HepG2 (cell line): ENCODE data around the gene PCIF1. TPM values are rescaled to one million over a fixed set of nuclear protein-coding genes. Genes with fewer than 3 reads are reported as not detected.

Experiments used
- ATAC-seq: fragments of 200-7000 bp; cut with Tn5 transposase; 3 replicates; pipeline ENCODE4 v1.9.1; 2020; ENCODE audit warnings: mild to moderate bottlenecking, moderate library complexity
- BruUV-seq: library from RNA; stranded (reverse); fragments of 400-500 nt; replicated peaks from 2 replicates; lab custom pipeline; 2021; lab: Mats Ljungman, UMichigan
- CTCF ChIA-PET: fragments of 300-600 bp; formaldehyde crosslinking; extraction: SDS; loops from one replicate; lab custom pipeline; 2021; ENCODE audit warnings: low total read pairs, inconsistent platforms, low intra/inter-chr PET ratio; lab: Yijun Ruan, JAX
- POLR2A ChIA-PET: fragments of 350-600 bp; sonication (Branson Sonifier 250); formaldehyde crosslinking; loops from one replicate; lab custom pipeline; 2020; ENCODE audit warnings: antibody characterized with exemption, inconsistent platforms; lab: Yijun Ruan, JAX
- DNase-seq: peaks from one replicate; pipeline ENCODE4 v3.0.0-alpha.2; 2015; ENCODE audit warnings: low spot score
- FAIRE-seq: peaks from 3 replicates; lab custom pipeline; 2011; peaks lifted over from hg19 to GRCh38; lab: Jason Lieb, UNC
- H2AFZ ChIP-seq: one replicate; pipeline ENCODE4 v1.6.1; 2011; ENCODE audit warnings: low read length, inconsistent platforms
- H3K27ac ChIP-seq: fragments of 300-600 bp; 3 replicates; pipeline ENCODE4 v1.8.0; 2011; ENCODE audit warnings: mixed run types, mild to moderate bottlenecking, mixed read lengths, low read length, inconsistent platforms; ENCODE audit not compliant: insufficient read depth; ENCODE audit errors: extremely low read length
- H3K27me3 ChIP-seq, 2 experiments: fragments of 200-600 bp in 1 of 2; 2 replicates in 1 of 2; 3 replicates in 1 of 2; pipeline versions ENCODE4 v1.6.0 to v1.8.0; 2011; ENCODE audit warnings: low read length in 2 of 2, mild to moderate bottlenecking in 2 of 2, moderate library complexity in 2 of 2, inconsistent platforms in 1 of 2; ENCODE audit not compliant: insufficient read depth in 2 of 2, control insufficient read depth in 1 of 2
- H3K36me3 ChIP-seq, 2 experiments: fragments of 200-600 bp in 1 of 2; replicated peaks in 1 of 2; 2 replicates in 1 of 2; 3 replicates in 1 of 2; pipeline versions ENCODE4 v1.5.1 to v1.8.0; 2011; ENCODE audit warnings: low read length in 2 of 2, inconsistent platforms in 1 of 2; ENCODE audit not compliant: insufficient read depth in 2 of 2, control insufficient read depth in 1 of 2
- H3K4me1 ChIP-seq: 2 replicates; pipeline ENCODE4 v1.5.1; 2012; ENCODE audit warnings: low read length, inconsistent platforms; ENCODE audit not compliant: insufficient read depth
- H3K4me2 ChIP-seq: 2 replicates; pipeline ENCODE4 v1.6.0; 2011; ENCODE audit warnings: low read depth, low read length, inconsistent platforms
- H3K4me3 ChIP-seq, 3 experiments: fragments of 200-600 bp in 1 of 3; sonication (generic), shearing (Covaris generic) in 1 of 3; replicated peaks in 1 of 3; 2 replicates each; pipeline ENCODE4 v1.5.1; 2011 to 2016; ENCODE audit warnings: low read length in 3 of 3, inconsistent platforms in 2 of 3, low read depth in 2 of 3, mild to moderate bottlenecking in 2 of 3, control low read depth in 1 of 3, mixed read lengths in 1 of 3; ENCODE audit not compliant: insufficient read depth in 1 of 3
- H3K79me2 ChIP-seq: one replicate; pipeline ENCODE4 v1.6.1; 2011; ENCODE audit warnings: low read length, inconsistent platforms; ENCODE audit not compliant: insufficient read depth
- H3K9ac ChIP-seq: 2 replicates; pipeline ENCODE4 v1.6.0; 2011; ENCODE audit warnings: mild to moderate bottlenecking, low read depth, low read length, inconsistent platforms; ENCODE audit not compliant: insufficient read depth
- H3K9me3 ChIP-seq: 2 replicates; pipeline ENCODE4 v1.5.1; 2012; ENCODE audit warnings: mild to moderate bottlenecking, low read length
- H4K20me1 ChIP-seq: 2 replicates; pipeline ENCODE4 v1.6.0; 2011; ENCODE audit warnings: inconsistent platforms, mild to moderate bottlenecking, low read length, moderate library complexity; ENCODE audit not compliant: insufficient read depth
- AKAP8 ChIP-seq: sonication (generic); formaldehyde crosslinking; IDR thresholded peaks from 2 replicates; pipeline ENCODE4 v1.5.1; 2020; ENCODE audit warnings: mild to moderate bottlenecking, missing genetic modification reagents
- ATF7 ChIP-seq, 2 experiments: fragments of 450-650 bp in 1 of 2; sonication (generic) in 1 of 2; formaldehyde crosslinking in 1 of 2; IDR thresholded peaks; 2 replicates each; pipeline versions ENCODE4 v1.4.0 to v1.6.1; 2016 to 2020; ENCODE audit warnings: antibody characterized with exemption in 1 of 2, mild to moderate bottlenecking in 1 of 2, missing genetic modification reagents in 1 of 2
- CAMTA2 ChIP-seq: sonication (generic); formaldehyde crosslinking; IDR thresholded peaks from 2 replicates; pipeline ENCODE4 v1.4.0; 2020; ENCODE audit warnings: mild to moderate bottlenecking, missing genetic modification reagents, borderline replicate concordance
- GTF2F1 ChIP-seq: fragments of 150-350 bp; IDR thresholded peaks from 2 replicates; pipeline ENCODE4 v1.6.1; 2014; ENCODE audit warnings: low read length
- HES4 ChIP-seq: sonication (generic); formaldehyde crosslinking; IDR thresholded peaks from 2 replicates; pipeline ENCODE4 v1.9.0; 2021; ENCODE audit warnings: mild to moderate bottlenecking, missing genetic modification reagents, borderline replicate concordance
- MED1 ChIP-seq: sonication (generic); formaldehyde crosslinking; IDR thresholded peaks from 2 replicates; pipeline ENCODE4 v1.4.0; 2020; ENCODE audit warnings: missing genetic modification reagents
- NCOR1 ChIP-seq: fragments of 200-600 bp; sonication (generic); IDR thresholded peaks from 2 replicates; pipeline ENCODE4 v1.7.0; 2017; ENCODE audit warnings: antibody characterized with exemption, low read length, borderline replicate concordance
- NFATC3 ChIP-seq: sonication (generic); formaldehyde crosslinking; IDR thresholded peaks from 2 replicates; pipeline ENCODE4 v1.5.1; 2020; ENCODE audit warnings: mild to moderate bottlenecking, missing genetic modification reagents
- RBAK ChIP-seq: sonication (generic); formaldehyde crosslinking; IDR thresholded peaks from 2 replicates; pipeline ENCODE4 v1.5.1; 2020; ENCODE audit warnings: mild to moderate bottlenecking, missing genetic modification reagents
- REL ChIP-seq: sonication (generic); formaldehyde crosslinking; conservative IDR thresholded peaks from 2 replicates; pipeline ENCODE4 v1.8.0; 2022; ENCODE audit warnings: mild to moderate bottlenecking, missing genetic modification reagents, moderate library complexity
- SRF ChIP-seq: IDR thresholded peaks from 2 replicates; pipeline ENCODE4 v1.6.1; 2011; ENCODE audit warnings: mild to moderate bottlenecking, low read depth, low read length, moderate library complexity
- ZIK1 ChIP-seq: sonication (generic); formaldehyde crosslinking; IDR thresholded peaks from 2 replicates; pipeline ENCODE4 v1.5.0; 2020; ENCODE audit warnings: mild to moderate bottlenecking, low read depth, missing genetic modification reagents, borderline replicate concordance
- ZKSCAN8 ChIP-seq: IDR thresholded peaks from 2 replicates; pipeline ENCODE4 v1.6.1; 2016; ENCODE audit warnings: borderline replicate concordance, missing genetic modification reagents, missing compliant biosample characterization
- ZNF253 ChIP-seq: sonication (generic); formaldehyde crosslinking; IDR thresholded peaks from 2 replicates; pipeline ENCODE4 v1.8.0; 2022; ENCODE audit warnings: mild to moderate bottlenecking, missing genetic modification reagents, borderline replicate concordance
- ZNF709 ChIP-seq: sonication (generic); formaldehyde crosslinking; IDR thresholded peaks from 2 replicates; pipeline ENCODE4 v1.5.0; 2020; ENCODE audit warnings: mild to moderate bottlenecking, missing genetic modification reagents
- ZNF713 ChIP-seq: sonication (generic); formaldehyde crosslinking; IDR thresholded peaks from 2 replicates; pipeline ENCODE4 v1.4.0; 2020; ENCODE audit warnings: mild to moderate bottlenecking, missing genetic modification reagents
- ZNF792 ChIP-seq: IDR thresholded peaks from 2 replicates; pipeline ENCODE4 v1.6.1; 2016
- WGBS: methylation state at CpG from one replicate; pipeline ENCODE4 v1.1.6; 2017; ENCODE audit warnings: low lambda C conversion rate; 5-methylcytosine and 5-hydroxymethylcytosine counted together
- in situ Hi-C: cut with HindIII; loops from 2 replicates; pipeline ENCODE4 v1.10.0; 2017; ENCODE audit warnings: low pct_unique_long_range_greater_than_20kb; ENCODE audit not compliant: extremely low pct_ligation_motif_present
- intact Hi-C: fragments of 100-400 bp; cut with micrococcal nuclease; formaldehyde crosslinking; loops from one replicate; pipeline ENCODE4 v1.10.0; 2022; ENCODE audit not compliant: unreplicated experiment
- polyA plus RNA-seq, 8 experiments: library from polyadenylated mRNA; depleted of rRNA in 3 of 8; stranded (reverse) in 7 of 8; unstranded in 1 of 8; fragments of >200 nt; fragmentation: Illumina TruSeq in 4 of 8; extraction: Trizol in 4 of 8; gene quantifications; 2 replicates each; pipeline versions ENCODE4 v1.2.1 to v1.2.3, GENCODE V29; 2011 to 2016; ENCODE audit warnings: low read depth in 4 of 8, missing spikeins in 1 of 8, mixed read lengths in 1 of 8; ENCODE audit not compliant: insufficient read depth in 1 of 8
- total RNA-seq, 5 experiments: library from RNA; depleted of rRNA; stranded (reverse); fragments of >200 nt; fragmentation: Illumina TruSeq; extraction: Trizol; gene quantifications; 2 replicates each; pipeline ENCODE4 v1.2.3, GENCODE V29; 2016; ENCODE audit warnings: low read depth in 1 of 5
- TF ChIP-seq, protein P1 (sequence below): sonication (generic); formaldehyde crosslinking; IDR thresholded peaks from 2 replicates; pipeline ENCODE4 v1.4.0; 2020; ENCODE audit warnings: missing genetic modification reagents, borderline replicate concordance
- TF ChIP-seq, protein P2 (sequence below): sonication (generic); formaldehyde crosslinking; IDR thresholded peaks from 2 replicates; pipeline ENCODE4 v1.4.0; 2020; ENCODE audit warnings: low read depth, mild to moderate bottlenecking, missing genetic modification reagents

The PCIF1 gene
- total and polyA plus RNA-seq, 2 of the 13 experiments (the other 11 are each of a cell fraction or from before 2014, with no cell fraction given), result 20.9 to 24.4 TPM

DNA sequence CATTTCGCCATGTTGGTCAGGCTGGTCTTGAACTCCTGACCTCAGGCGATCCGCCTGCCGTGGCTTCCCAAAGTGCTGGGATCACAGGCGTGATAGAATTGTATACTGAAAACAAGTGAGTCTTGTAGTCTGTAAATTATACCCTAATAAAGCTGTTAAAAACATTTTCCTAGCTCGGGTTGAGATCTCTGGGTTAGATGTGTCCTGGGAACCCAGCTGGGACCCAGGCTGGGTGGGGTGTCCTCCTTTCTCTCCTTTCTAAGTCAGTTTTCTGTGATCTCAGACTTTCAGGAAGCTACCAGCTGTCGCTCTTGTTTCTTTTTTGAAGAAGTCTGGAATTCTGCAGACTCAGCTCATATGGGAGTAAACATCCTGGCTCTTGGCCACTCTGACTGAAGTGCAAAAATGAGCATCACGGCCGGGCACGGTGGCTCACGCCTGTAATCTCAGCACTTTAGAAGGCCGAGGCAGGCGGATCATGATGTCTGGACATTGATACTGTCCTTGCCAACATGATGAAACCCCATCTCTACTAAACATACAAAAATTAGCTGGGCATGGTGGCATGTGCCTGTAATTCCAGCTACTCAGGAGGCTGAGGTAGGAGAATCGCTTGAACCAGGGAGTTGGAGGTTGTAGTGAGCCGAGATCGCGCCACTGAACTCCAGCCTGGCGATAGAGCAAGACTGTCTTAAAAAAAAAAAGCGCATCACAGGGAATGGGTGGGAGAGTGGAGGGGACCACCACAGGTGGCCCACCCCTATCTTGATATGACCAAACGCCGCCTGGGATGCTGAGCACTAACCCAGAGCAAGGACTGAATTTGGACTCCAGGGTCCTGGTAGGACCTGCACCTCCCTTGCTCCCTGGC, 9.9 kb upstream of the PCIF1 start (continued):
- TF ChIP-seq, protein P1, sequence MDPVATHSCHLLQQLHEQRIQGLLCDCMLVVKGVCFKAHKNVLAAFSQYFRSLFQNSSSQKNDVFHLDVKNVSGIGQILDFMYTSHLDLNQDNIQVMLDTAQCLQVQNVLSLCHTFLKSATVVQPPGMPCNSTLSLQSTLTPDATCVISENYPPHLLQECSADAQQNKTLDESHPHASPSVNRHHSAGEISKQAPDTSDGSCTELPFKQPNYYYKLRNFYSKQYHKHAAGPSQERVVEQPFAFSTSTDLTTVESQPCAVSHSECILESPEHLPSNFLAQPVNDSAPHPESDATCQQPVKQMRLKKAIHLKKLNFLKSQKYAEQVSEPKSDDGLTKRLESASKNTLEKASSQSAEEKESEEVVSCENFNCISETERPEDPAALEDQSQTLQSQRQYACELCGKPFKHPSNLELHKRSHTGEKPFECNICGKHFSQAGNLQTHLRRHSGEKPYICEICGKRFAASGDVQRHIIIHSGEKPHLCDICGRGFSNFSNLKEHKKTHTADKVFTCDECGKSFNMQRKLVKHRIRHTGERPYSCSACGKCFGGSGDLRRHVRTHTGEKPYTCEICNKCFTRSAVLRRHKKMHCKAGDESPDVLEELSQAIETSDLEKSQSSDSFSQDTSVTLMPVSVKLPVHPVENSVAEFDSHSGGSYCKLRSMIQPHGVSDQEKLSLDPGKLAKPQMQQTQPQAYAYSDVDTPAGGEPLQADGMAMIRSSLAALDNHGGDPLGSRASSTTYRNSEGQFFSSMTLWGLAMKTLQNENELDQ (CRISPR knock-in tag), result no peak
- TF ChIP-seq ZNF792, result no peak
- TF ChIP-seq ATF7 (IDR thresholded peaks at IDR 0.05), result no peak
- no peak for TF ChIP-seq ATF7 (CRISPR knock-in tag; IDR thresholded peaks at IDR 0.05)
- TF ChIP-seq HES4 (CRISPR knock-in tag), result no peak
- TF ChIP-seq ZNF713, result no peak

DNA sequence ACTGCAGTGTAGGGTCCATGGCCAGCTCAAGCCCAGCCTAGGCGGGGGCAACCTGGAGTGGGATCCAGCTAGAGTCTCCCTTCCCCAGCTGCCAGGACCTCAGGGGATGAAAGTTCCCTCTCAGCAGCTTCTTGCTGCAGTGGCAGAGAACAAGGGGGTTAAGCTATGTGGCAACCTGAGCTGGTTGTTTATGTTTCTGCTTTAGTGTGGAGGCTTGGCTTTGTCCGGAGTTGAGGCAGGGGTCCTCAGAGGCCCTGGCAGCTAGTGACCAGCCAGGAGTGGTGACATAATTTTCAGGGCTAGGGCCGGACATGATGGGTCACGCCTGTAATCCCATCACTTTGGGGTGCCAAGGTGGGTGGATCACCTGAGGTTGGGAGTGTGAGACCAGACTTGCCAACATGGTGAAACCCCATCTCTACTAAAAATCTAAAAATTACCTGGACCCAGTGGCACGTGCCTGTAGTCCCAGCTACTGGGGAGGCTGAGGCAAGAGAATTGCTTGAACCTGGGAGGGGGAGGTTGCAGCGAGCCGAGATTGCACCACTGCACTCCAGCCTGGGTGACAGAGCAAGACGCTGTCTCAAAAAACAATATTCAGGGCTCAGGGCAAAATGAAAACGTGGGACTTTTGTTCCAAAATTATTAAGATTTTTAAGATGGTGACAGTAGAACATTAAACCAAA, 8.5 kb upstream of the PCIF1 start:
- Histone ChIP-seq H3K36me3 (no peaks in the 10 kb centered on the region), H3K79me2 (no peaks in the 10 kb centered on the region), H3K9me3 (no peaks in the 10 kb centered on the region), H2AFZ (no peak overlapping the region), H3K9ac (peak overlapping the region; percentile 20), H3K27me3 (no peaks in the 10 kb centered on the region; a peak in 1 of 5 replicates), H4K20me1 (no peaks in the 10 kb centered on the region), H3K27ac (peak overlapping the region; percentile 41), H3K4me2 (peak overlapping the region; percentile 68), H3K4me1 (peaks cover 79% of the 10 kb centered on the region), H3K4me3 (peak overlapping the region in 1 of 3 experiments; percentile 51; a peak in 2 of 6 replicates)
- ATAC-seq, result peak; percentile 19
- intact Hi-C loops (loop anchor here (2.0 kb wide), 2 partner anchors 17 to 35 kb away; partner anchors contain the start of genes CTSA and NEURL2), in situ Hi-C loops (no loop called here)
- POLR2A ChIA-PET, result interaction anchor here (0.6 to 6.0 kb wide), 15 partner anchors 8 to 749 kb away, joined by 3 to 100 read pairs (median 11); partner anchors contain the start of genes ACOT8, CTSA, NEURL2 and PCIF1
- no peak for FAIRE-seq
- 3% methylated on average over 9 of the region's 9 CpGs for WGBS
- CTCF ChIA-PET, result no interaction called here
- DNase-seq, result peak; percentile 58
- no TSS peak for BruUV-seq
- TF ChIP-seq ZIK1 (CRISPR knock-in tag), result no peak
- no peak for TF ChIP-seq ZKSCAN8 (CRISPR knock-in tag)
- no peak for TF ChIP-seq NFATC3 (CRISPR knock-in tag)
- TF ChIP-seq NCOR1, result no peak
- TF ChIP-seq RBAK (CRISPR knock-in tag), result no peak
- no peak for TF ChIP-seq ZNF253 (CRISPR knock-in tag)
- TF ChIP-seq GTF2F1, result no peak
- 0 out of 2 replicates have a peak, but pooled peaks have one; percentile 23 for TF ChIP-seq ZNF709 (CRISPR knock-in tag)
- no peak for TF ChIP-seq SRF
- TF ChIP-seq, protein P2, sequence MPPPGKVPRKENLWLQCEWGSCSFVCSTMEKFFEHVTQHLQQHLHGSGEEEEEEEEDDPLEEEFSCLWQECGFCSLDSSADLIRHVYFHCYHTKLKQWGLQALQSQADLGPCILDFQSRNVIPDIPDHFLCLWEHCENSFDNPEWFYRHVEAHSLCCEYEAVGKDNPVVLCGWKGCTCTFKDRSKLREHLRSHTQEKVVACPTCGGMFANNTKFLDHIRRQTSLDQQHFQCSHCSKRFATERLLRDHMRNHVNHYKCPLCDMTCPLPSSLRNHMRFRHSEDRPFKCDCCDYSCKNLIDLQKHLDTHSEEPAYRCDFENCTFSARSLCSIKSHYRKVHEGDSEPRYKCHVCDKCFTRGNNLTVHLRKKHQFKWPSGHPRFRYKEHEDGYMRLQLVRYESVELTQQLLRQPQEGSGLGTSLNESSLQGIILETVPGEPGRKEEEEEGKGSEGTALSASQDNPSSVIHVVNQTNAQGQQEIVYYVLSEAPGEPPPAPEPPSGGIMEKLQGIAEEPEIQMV (CRISPR knock-in tag), result no peak
- no peak for TF ChIP-seq AKAP8 (CRISPR knock-in tag)
- TF ChIP-seq MED1 (CRISPR knock-in tag), result peak; percentile 64
- TF ChIP-seq CAMTA2, result no peak
- TF ChIP-seq REL, result no peak
